HG02610 (cell line): ENCODE results near the gene KCNB1.

Source experiments
- ATAC-seq: cut with Tn5 transposase; IDR thresholded peaks from one replicate; pipeline ENCODE4 v1.9.1; 2021; ENCODE audit warnings: mild to moderate bottlenecking, moderate library complexity; ENCODE audit not compliant: unreplicated experiment

Gene KCNB1

DNA sequence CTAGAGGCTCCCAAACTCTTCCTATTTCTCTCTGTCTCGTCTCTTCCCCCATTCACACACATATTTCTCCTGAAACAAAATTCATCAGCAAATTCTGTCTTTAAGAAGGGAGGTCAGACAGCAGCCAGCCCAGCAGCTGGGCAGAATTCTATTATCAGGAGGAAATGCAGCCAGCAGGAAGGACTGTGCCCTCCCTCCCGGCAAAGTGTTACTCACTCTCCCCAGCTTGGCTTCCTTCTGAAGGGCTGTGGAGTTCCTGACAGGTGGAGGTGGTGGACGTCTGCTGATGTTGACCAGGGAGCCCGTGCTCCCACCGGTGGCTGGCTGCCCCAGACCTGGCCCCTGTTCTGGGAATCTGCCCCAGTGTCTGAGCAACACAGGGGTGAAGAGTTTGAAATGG lies 37.3 kb downstream of the KCNB1 start:
- ATAC-seq: no peak

DNA sequence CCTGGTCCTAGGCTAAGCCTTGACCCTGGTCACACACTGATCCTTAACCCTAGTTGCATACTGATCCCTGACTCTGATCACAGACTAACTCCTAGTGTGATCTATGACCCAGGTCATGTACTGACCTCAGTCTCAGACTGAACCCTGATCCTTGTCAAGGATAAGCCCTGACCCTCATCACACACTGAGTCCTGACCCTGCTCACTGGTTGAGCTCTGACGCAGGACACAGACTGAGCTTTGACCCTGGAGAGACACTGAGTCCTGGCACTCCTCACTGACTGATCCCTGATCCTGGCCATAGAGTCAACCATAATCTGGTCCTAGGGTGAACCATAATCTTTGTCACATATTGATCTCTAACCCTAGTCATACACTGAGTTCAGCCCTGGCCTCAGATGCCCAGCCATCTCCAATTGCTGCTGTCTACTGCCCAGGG lies 37.9 kb downstream of the KCNB1 start:
- ATAC-seq: no peak

DNA sequence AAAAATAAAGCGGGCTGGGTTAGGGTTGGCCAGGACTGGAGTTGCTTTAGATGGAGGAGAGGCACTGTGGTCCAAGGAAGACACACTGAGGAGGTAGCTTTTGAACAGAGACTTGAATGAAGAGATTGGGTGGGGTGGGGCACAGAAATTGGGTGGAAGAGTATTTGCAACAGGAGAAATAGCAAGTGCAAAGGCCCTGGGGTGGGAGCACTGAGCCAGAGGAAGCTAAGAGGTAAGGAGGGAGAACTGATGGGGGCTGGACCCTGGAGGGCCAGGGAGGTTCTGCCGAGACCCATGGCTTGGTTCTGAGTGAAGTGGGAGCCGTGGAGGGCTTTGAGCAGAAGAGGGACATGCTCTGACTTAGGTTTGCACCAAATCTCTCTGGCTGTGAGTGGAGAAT lies 45.4 kb downstream of the KCNB1 start:
- no peak for ATAC-seq

DNA sequence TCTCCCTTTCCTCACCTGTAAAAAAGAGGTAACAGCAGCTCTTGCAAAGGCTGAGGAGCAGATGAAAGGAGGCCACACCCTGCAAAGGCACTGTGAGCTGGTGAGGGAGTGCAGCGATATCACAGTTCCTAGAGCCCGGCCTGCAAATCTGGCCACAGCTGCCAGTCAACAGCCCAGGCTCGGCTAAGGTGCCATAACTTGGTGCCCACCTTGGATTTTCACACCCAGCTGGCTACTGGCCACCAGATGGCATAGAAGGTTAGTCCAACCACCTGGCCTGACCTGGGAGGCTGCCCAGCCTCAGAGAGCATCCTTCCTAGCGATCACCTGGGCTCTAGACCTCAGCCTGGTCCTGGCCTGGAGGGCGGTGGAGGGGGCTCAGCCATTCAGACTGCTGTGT lies 46.8 kb downstream of the KCNB1 start:
- ATAC-seq: no peak

DNA sequence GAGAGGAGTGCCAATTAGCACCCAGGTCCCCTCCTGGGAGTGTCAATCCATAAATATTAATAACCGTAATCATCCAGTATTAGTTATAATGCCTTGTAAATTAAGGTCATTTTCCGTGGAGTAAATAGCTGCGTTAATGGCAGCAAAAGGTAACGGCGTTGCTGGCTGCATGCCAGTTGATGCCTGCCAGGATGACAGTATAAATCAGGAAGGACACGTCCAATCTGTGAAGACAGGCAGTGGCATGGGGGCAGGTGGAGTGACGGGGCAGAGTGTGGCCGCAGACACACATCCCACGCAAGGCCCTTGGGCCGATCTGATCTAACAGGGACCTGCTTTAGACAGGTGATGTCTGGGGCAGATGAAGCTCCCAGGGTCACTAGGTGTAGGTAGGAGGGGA lies 49.1 kb downstream of the KCNB1 start:
- ATAC-seq: no peak

DNA sequence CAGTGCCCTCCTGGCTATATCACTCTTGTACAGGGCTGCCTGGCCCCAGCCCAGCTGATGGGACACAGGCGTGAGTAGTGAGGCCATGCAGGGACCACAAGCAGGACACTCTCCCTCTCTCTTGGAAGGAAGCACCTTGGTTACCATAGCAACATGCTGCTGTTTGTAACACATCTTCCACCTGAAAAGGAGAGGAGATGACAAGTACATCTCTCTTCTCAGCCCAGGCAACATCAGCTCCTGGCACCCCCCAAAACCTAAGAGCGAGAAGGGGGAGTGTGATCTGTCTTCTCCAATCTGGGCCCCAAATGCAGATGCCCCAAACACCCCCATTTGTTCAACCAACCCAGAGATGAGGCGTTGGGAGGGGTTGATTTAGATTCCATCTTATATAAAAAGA lies 49.9 kb downstream of the KCNB1 start:
- ATAC-seq: no peak

DNA sequence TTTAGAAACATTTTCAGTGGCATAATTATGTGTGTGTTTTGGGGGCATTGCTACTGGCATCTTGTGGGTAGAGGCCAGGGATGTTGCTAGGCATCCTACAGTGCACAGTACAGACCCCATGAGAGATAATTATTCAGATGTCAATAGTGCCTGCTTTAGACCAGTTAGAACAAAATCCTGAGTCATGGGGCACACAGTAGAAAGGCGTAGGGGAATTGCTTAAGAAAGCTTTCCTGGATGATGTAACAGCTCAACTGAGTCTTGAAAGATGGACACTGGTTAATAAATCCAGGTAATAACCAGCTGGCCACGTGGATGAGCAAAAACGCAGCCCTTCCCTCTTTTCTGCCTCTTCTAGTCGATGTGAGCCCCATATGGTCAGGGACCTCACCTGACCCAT lies 51.1 kb downstream of the KCNB1 start:
- ATAC-seq: no peak

DNA sequence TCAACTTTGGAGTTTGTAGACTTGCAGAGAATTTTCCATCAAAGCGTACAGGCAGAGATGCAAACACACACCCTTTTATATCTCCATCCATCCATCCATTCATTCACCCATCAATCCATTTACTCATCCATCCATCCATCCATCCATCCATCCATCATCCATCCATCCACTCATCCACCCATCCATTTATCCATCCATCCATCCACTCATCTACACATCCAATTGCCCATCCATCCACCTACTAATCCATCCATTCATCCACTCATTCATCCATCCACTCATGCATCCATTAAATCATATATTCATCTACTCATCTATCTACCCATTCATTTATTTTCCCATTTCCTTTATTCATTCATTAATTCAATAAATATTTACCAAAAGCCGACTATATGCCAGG lies 52.1 kb downstream of the KCNB1 start:
- ATAC-seq: no peak

DNA sequence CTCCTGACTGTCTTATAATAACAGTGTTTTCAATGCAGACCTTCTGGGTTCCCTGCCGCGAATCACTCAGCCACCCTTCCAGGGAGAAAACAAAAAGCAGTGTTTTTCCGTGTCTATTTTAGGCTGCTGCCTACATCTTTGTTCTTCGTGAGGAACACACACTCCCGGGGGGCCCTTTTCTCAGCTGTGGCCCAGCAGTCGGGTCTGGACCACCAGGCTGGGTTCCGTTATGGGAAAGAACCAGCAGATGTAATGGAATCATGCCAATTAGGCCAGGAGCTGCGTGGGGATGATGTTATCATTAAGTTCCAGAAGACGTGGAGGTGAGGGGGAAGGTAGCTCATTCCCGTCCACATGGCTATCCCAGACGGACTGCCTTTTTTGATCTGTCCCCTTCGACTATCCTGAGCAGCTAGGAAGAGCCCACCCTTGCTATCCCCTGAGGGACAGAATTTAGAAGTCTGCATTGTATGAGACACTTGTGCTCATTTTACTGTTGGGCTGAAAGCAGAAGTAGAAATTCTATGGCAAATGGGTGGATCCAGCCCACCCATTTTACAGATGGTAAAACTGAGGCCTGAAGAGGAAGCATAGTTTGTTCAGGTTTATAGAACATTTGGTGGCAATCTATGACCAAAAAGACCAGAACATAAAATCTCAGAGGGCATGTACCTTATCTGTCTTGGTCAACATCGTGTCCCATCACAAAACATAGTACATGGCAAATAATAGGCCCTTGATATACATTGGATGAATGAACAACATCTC lies 54.5 kb downstream of the KCNB1 start:
- no peak for ATAC-seq

DNA sequence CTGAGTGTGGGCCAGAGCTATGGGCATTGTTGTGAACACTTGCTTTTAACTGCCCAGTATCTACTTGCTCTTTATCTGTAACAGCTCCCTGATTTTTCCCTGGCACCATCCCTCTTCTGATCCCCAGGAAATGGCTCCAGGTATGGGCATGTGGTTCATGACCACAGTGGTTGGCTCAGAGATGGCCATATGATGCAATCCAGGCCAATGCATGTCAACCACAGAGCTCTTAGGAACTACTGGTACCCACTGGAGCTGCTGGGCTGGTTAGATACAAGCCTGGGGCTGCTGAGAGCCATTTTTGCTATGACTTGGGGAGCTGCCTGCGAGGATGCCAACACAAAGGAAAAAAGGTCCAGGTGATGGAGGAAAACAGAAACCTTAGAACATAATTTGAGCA lies 55.6 kb downstream of the KCNB1 start:
- ATAC-seq: no peak

DNA sequence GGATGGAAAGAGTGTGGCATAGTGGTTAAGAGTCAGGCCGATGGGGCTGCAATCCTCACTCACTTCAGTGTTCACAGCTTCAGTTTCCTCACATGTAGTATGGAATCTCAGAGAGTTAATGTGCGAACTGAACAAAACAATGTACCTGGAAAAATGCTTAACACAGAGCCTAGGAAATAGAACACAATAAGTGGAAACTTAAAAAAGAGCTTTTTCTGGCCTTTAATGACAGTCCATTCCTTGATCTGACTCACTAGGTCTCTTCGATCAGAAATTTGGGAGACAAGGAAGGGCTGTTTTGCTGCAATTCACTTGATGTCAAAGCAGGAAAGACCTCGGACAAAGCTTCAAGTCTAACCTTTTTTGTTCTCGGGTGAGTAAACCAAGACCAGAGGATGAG lies 56.1 kb downstream of the KCNB1 start:
- ATAC-seq: no peak

DNA sequence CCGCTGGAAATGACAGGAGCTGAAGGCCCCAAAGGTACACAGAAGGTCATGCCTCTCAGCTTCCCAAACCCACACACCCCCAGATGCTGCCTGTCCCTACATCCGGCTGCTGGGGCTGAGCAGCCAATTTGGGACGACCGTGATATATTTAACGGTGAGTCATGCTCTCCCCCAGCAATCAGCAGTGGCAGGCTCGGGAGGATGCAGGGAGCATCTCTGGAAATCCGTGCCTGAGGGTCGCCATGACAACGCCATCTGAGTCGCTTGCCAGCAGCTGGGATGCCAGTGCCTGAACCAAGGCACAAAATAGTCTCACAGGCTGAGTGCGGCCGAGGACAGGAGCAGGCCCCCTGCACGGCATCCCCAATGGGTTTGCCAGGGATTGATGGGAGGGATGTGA lies 57.9 kb downstream of the KCNB1 start:
- ATAC-seq: no peak

DNA sequence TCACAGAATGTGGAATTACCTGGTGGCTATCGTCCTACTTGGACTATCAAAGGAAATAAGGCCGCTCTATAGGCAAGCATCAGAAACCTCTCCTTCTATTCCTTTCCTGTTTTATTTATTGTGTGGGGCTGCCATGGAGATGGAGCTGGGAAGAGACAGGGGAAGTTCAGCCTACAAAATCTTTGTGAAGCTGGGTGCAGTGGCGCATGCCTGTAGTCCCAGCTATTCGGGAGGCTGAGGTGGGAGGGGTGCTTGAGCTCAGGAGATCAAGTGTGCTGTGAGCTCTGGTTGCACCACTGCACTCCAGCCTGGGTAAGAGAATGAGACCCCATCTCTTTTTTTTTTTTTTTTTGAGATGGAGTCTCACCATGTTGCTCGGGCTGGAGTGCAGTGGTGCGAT lies 60.3 kb downstream of the KCNB1 start:
- no peak for ATAC-seq

DNA sequence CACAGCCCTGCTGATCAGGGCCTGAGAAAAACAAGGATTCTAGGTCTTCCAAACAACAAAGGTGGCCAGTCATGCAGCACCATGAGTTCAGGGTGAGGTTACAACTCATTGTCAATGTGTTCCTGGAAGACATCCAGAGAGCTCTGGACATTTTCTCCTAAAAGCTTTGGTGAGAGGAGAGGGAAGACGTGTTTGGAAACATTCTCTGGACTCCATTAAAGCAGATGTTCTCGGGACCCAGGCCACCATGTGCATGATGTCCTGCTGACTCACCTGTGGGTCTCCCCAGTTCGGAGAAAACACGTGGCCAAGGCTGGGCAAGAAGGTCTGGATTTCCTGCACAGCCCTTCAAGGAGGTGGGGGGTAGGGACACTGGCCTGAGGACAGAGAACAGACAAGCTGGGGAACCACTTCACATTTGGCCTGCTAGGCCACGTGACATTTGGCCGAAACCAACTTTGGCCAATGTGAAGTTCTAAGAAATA lies 61.6 kb downstream of the KCNB1 start:
- no peak for ATAC-seq

DNA sequence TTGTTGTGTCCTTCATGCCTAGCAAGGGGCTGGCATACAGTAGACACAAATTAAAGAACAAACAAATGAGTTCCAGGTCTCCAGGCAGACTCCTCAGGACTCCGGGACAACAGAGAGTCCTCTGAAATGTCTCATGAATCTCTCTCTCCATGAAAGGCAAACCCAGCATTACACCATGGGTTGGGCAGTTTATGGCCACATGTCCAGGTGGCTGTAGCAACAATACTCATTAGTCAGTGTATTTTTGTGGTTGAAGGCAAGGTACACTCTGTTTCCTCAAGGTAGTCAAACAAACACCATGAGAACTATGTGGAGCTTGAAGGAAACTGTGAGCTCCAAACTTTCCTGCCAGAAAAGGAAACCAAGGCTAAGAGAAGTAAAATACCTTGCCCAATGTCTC lies 62.2 kb downstream of the KCNB1 start:
- ATAC-seq: no peak

DNA sequence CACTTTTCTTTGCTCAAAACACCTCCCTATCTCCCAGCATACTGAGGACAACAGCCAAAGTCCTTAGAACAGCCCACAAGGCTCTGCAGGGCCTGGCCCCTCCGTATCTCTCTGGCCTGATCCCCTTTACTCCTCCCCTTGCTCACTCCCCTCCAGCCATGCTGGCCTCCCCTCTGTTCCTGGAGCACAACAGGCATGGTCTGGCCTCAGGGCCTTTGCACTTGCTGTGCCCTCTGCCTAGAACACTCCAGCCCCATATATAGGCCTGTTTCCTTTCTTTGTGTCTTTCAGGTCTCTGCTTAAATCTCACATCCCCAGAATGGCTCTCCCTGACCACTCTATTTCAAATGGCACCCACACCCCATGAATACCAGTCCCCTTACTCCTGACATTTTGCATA lies 62.7 kb downstream of the KCNB1 start:
- no peak for ATAC-seq

DNA sequence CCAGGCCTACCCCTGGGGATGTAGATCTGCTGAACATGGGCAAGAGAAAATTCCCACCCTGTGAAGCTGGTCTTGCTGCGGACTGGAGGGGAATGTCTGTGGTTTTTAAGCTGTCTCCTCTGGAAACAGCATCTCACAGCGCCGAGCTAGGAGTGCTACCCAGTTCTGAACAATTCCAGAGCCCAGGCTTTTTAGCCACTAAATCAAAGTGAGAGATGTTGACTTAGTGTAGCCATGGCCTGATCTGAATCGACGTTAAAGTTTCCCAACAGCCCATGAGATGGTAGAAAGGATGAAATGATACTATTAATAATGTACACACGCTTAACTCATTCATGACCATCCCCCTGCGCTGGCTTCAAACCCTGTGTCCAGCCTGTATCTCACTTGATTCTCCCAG lies 63.7 kb downstream of the KCNB1 start:
- no peak for ATAC-seq

DNA sequence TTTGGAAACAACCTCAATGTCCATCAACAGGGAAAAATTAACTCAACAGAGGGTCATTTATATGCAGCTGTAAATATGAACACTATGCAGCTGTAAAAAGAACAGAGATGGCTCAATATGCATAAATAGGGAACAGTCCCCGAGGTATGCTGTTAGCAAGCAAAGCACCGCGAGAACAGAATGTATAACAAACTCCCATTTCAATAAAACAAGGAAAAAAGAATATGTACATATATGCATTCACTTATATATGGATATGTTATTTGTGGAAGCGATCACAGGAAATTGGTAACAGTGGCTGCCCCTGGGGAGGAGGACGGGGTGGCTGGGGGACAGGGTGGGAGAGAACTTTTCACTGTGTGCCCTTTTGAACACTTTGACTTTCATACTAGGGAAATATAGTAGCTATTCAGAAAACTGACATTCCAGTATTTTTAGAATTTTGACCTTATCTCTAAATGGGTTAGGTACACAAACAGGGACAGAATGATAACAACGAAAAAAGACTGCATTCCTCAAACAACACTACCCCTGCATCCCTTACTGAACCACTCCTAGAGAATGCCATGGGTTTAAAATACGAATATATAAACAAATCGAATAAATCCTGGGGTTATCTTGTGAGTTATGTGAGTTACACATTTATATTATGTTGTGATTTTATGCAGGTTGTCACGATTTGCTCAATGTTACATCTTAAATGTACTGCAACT lies 64.5 kb downstream of the KCNB1 start:
- no peak for ATAC-seq

DNA sequence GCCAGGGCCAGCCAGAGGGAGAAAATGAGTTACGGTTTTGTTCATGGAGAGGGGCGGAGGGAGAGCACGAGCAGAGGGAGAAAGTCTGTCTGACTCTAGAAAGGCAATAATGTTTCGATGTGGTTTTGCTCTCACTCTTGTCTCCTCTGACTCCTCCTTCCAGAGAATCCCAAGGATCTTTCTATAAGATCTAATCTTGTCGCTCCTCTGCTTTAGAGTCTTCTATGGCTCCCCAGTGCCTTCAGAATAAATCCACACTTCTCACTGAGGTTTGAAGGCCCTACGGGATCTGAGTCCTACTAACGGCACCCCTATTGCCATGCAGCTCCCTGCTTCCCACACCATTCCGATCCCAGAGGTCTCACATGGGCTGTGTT lies 66.8 kb downstream of the KCNB1 start:
- ATAC-seq: no peak

DNA sequence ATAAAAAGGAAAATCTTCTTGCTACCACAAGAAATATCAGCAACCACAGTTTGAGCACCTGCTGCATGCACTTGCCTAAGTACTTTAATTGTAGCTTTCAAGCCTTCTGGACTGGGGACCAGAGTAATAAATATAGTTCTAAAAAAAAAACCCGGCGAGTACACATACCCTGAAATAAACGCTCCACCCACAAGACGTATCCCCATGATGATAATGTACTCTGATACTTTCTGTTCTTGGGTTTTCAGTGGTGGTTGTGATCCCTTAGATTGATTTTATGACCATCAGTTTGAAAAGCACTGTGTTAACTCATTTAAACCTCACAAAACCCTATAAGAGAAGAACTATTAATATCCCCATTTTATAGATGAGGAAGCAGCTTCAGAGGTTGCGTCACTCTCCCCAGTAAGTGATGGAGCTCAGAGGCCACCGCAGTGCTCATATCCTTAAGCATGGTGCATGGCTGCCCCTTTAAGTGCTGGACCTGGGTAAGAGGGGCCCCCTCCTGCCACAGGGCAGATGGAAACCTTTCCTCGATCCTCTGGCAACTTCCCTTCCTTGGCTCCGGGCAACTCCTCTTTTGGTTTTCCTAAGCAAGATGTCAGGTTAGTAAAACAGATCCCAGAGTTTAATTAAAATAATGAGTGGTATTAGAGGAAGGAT lies 67.3 kb downstream of the KCNB1 start:
- ATAC-seq: no peak

DNA sequence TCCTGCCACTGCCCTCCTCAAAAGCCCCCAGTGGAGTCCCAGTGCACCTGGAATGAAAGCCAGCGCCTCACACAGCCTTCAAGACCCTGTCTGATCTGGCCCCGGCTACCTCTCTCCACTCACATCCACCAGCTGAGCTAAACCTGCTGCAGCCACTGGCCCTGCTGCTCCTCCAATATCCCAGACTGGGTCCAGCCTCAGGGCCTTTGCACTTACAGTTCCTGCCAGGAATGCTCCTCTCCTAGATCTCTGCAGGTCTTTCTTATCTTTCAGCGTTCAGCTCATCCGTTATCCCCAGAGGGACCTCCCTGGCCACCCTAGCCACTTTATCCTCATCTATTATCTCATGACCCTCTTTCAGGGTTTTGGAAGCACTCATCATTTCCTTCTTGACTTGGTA lies 68.8 kb downstream of the KCNB1 start:
- no peak for ATAC-seq

DNA sequence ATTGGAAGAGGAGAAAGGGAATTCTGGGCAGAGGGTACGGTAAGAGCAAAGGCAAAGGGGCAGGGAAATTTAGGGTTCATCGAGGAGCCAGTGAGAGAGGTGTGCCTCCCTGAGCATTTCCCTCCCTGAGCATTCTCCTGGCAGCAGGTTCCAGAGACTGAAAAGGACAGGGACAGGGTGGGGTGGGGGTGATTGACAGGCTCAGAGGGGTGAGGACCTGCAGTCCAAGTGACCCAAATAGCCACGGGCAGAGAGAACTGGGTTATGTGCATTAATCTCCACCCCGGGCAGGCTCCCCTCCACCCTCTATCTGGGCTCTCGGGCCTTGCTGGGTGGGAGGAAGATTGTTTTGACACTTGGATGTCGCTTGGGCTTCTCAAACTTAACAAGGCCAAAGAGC lies 69.5 kb downstream of the KCNB1 start:
- no peak for ATAC-seq
